OCI-LY1 (cell line): ENCODE data around the gene NEK5.

Experiments used
- CTCF ChIP-seq: fragments of 200-600 bp; sonication (generic), shearing (Covaris generic); IDR thresholded peaks from 2 replicates; pipeline ENCODE4 v1.5.1; 2017; ENCODE audit warnings: mild to moderate bottlenecking, antibody characterized with exemption, low read length, moderate library complexity, mixed read lengths
- EZH2 ChIP-seq: fragments of 200-600 bp; sonication (generic), shearing (Covaris generic); IDR thresholded peaks from 2 replicates; pipeline ENCODE4 v1.8.0; 2017; ENCODE audit warnings: borderline replicate concordance, mixed run types, mild to moderate bottlenecking, antibody characterized with exemption, low read length, moderate library complexity, mixed read lengths

GRCh38 chr13:52137489-52137888 is 8.6 kb upstream of the NEK5 start:
- TF ChIP-seq CTCF (no peak), EZH2 (no peak)
